T-cell (primary cell): Measurements from ENCODE around the gene MORN1. TPM values are rescaled to one million over a fixed set of nuclear protein-coding genes. Genes with fewer than 3 reads are reported as not detected.
A peak's percentile ranks its signal among the peaks of the same experiment; 100 is the strongest.

Source experiments
- ATAC-seq, 4 experiments: fragments of 200-7000 bp in 3 of 4; fragments of 150-1000 bp in 1 of 4; cut with Tn5 transposase; replicated peaks in 1 of 4; 1 replicate in 3 of 4; 2 replicates in 1 of 4; pipeline ENCODE4 v1.10.0; 2021; ENCODE audit warnings: moderate library complexity in 3 of 4, mild to moderate bottlenecking in 2 of 4, moderate number of reproducible peaks in 1 of 4
- CTCF ChIA-PET, 2 donors: fragments of 300-600 bp; sonication (Branson Sonifier 250); formaldehyde crosslinking; loops; one replicate each; lab custom pipeline; 2022; ENCODE audit warnings: antibody characterized with exemption in 2 of 2; lab: Charles Lee
- POLR2A ChIA-PET, 2 donors: fragments of 300-600 bp; sonication (Branson Sonifier 250); formaldehyde crosslinking; loops; one replicate each; lab custom pipeline; 2022; ENCODE audit warnings: antibody characterized with exemption in 2 of 2; lab: Charles Lee
- DNase-seq, 35 experiments: peaks; one replicate each; pipeline versions ENCODE4 v3.0.0 to v3.0.0-alpha.2; 2013 to 2023
- H3K27ac ChIP-seq: one replicate; pipeline ENCODE4 v1.5.1; 2013; ENCODE audit warnings: low read length
- H3K27me3 ChIP-seq, 2 experiments: replicated peaks in 1 of 2; 1 replicate in 1 of 2; 2 replicates in 1 of 2; pipeline versions ENCODE4 v1.6.1 to v1.7.0; 2013; ENCODE audit warnings: low read length in 1 of 2, mixed read lengths in 1 of 2; ENCODE audit not compliant: control insufficient read depth in 2 of 2, insufficient read depth in 2 of 2; ENCODE audit errors: extremely low read depth in 1 of 2
- H3K36me3 ChIP-seq, 2 donors: 1 replicate in 1 of 2; 2 replicates in 1 of 2; pipeline versions ENCODE4 v1.6.1 to v1.7.0; 2013; ENCODE audit warnings: low read length in 1 of 2; ENCODE audit not compliant: control insufficient read depth in 2 of 2, insufficient read depth in 1 of 2; ENCODE audit errors: extremely low read depth in 1 of 2
- H3K4me1 ChIP-seq, 2 experiments: 1 replicate in 1 of 2; 2 replicates in 1 of 2; pipeline versions ENCODE4 v1.6.1 to v1.7.0; 2013; ENCODE audit warnings: low read length in 2 of 2, mixed read lengths in 1 of 2; ENCODE audit not compliant: insufficient read depth in 2 of 2, control insufficient read depth in 1 of 2; ENCODE audit errors: extremely low read depth in 1 of 2
- H3K4me3 ChIP-seq, 2 donors: 1 replicate in 1 of 2; 2 replicates in 1 of 2; pipeline versions ENCODE4 v1.5.1 to v1.7.0; 2013; ENCODE audit warnings: mild to moderate bottlenecking in 2 of 2, low read length in 1 of 2, moderate library complexity in 1 of 2; ENCODE audit not compliant: control insufficient read depth in 1 of 2; ENCODE audit errors: extremely low read depth in 1 of 2
- H3K9me3 ChIP-seq: 2 replicates; pipeline ENCODE4 v1.7.0; 2013
- H3K27ac Mint-ChIP-seq, 2 donors: one replicate each; pipeline ENCODE4 v1.8.0; 2020 to 2021; ENCODE audit warnings: mild to moderate bottlenecking in 2 of 2, mixed read lengths in 2 of 2
- H3K27me3 Mint-ChIP-seq, 2 donors: one replicate each; pipeline ENCODE4 v1.8.0; 2021 to 2022; ENCODE audit warnings: mixed read lengths in 2 of 2
- H3K36me3 Mint-ChIP-seq: one replicate; pipeline ENCODE4 v1.8.0; 2021; ENCODE audit warnings: mixed read lengths
- H3K4me1 Mint-ChIP-seq, 3 donors: one replicate each; pipeline ENCODE4 v1.8.0; 2020 to 2022; ENCODE audit warnings: mixed read lengths in 3 of 3, mild to moderate bottlenecking in 1 of 3
- H3K4me3 Mint-ChIP-seq, 3 donors: one replicate each; pipeline ENCODE4 v1.8.0; 2020 to 2022; ENCODE audit warnings: mild to moderate bottlenecking in 3 of 3, mixed read lengths in 3 of 3, moderate library complexity in 3 of 3
- H3K9me3 Mint-ChIP-seq, 3 donors: one replicate each; pipeline ENCODE4 v1.8.0; 2020 to 2022; ENCODE audit warnings: mixed read lengths in 3 of 3
- WGBS: methylation state at CpG from one replicate; pipeline ENCODE4 v1.1.5; 2013; ENCODE audit warnings: missing lambda C conversion rate; ENCODE audit not compliant: insufficient coverage; 5-methylcytosine and 5-hydroxymethylcytosine counted together
- total RNA-seq, 35 experiments: library from RNA in 6 of 35; stranded (reverse) in 6 of 35; fragments of 120-200 nt in 1 of 35; gene quantifications; one replicate each; pipeline versions ENCODE4 v1.2.1 to v1.2.4 and lab custom pipeline; 2013 to 2026

MORN1 gene
- total RNA-seq, 5 donors from 2014 or later (not counting 1 experiment from before 2014, with no cell fraction given), result 8.2 to 17.5 (median 13.2) TPM

DNA sequence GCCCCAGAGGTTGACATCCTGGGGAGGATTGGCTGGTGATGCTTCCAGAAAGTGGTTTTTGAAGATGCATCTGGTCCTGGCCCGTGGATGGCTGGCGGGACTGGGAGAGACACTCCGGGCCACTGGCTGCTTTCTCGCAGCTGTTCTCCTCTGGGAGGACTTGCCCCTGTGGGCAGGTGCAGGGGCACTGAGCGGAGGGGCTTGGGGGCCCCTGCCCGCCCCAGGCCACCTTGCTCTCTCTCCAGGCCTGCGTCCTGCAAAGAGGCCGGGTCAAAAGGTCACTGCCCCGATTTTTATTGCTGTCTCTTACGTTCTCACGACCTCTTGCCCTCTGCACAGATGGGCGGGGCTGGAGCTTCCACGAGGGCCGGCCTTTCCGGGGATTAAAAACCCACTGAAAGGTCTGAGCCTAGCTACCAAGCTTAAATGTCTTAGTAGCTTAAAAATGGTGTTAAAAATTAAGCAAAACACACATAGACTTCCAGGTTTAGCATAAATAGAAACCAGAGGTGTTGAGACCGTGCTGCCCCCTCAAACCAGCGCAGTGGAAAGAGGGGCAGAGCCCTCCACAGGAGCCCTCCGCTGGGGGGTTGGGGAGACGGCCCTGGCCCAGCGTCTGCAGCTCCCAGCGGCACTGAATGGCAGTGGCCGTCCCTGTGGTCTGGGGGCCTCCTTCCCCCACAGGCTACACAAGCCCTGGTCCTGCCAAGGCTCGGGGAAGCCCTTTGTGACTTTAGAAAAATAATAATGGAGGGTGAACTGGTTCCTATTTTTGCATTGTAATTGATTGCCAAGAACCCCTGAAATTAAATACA, 119.3 kb downstream of the MORN1 start:
- no peaks in the 10 kb centered on the region for H3K27me3 Mint-ChIP-seq
- DNase-seq (no peak), ATAC-seq (no peak)
- Histone ChIP-seq H3K27ac (no peak overlapping the region), H3K27me3 (no peaks in the 10 kb centered on the region), H3K4me3 (no peak overlapping the region), H3K4me1 (peaks cover 13 to 97% of the 10 kb centered on the region in 2 experiments), H3K36me3 (peaks cover 7 to 10% of the 10 kb centered on the region in 2 donors), H3K9me3 (no peaks in the 10 kb centered on the region)
- no peak overlapping the region for H3K27ac Mint-ChIP-seq
- no peaks in the 10 kb centered on the region for H3K9me3 Mint-ChIP-seq
- peaks cover 51 to 81% (median 69%) of the 10 kb centered on the region in 3 donors for H3K4me1 Mint-ChIP-seq
- POLR2A ChIA-PET, result no interaction called here
- CTCF ChIA-PET, result interaction anchor here in 1 of 2 donors (0.6 kb wide), 1 partner anchor 30 kb away, joined by 4 read pairs; no protein-coding TSS in a partner anchor
- WGBS, result 91% methylated on average over 11 of the region's 23 CpGs
- H3K36me3 Mint-ChIP-seq, result peaks cover 6% of the 10 kb centered on the region
- H3K4me3 Mint-ChIP-seq, result peak overlapping the region in 1 of 3 donors; percentile 50

Other genes starting within 250 kb of the MORN1 start
- gene FAAP20, start 196.8 kb downstream of the MORN1 start, total RNA-seq, result 10 to 100 TPM; 52.9 to 74.8 (median 68.2) TPM
- gene SKI, start 163.2 kb downstream of the MORN1 start, total RNA-seq, result 100 to 1,000 TPM; 137 to 299 (median 157) TPM
- gene RER1, start 287 bp upstream of the MORN1 start, total RNA-seq, result 100 to 1,000 TPM in 3 of 5 donors, 10 to 100 TPM in 2; 84.3 to 129 (median 125) TPM
- gene PEX10, start 21.0 kb upstream of the MORN1 start, total RNA-seq, result 10 to 100 TPM; 11.7 to 13.2 (median 12.2) TPM
- gene PLCH2, start 84.7 kb upstream of the MORN1 start, total RNA-seq, result 10 to 100 TPM; 20.2 to 59.1 (median 27.9) TPM
- 100 to 1,000 TPM in 3 of 5 donors, 10 to 100 TPM in 2; 51.0 to 128 (median 119) TPM for gene PANK4, start 135.0 kb upstream of the MORN1 start, total RNA-seq
- gene HES5, start 138.7 kb upstream of the MORN1 start, total RNA-seq, result not detected
- 100 to 1,000 TPM; 163 to 214 (median 211) TPM for gene TNFRSF14, start 164.8 kb upstream of the MORN1 start, total RNA-seq
- gene PRXL2B, start 195.2 kb upstream of the MORN1 start, total RNA-seq, result 10 to 100 TPM; 17.3 to 37.6 (median 35.3) TPM
- gene MMEL1, start 241.5 kb upstream of the MORN1 start, total RNA-seq, result 1 to 10 TPM in 3 of 5 donors, under 1 TPM in 2; 0.72 to 3.3 (median 1.0) TPM